NCI-H510A (cell line): ENCODE data around the gene RPTOR.
"Not testable (repeated sequence)": the region's sequence is repeated elsewhere in the genome, so short reads cannot be mapped to it uniquely, and the experiment has no call there.

ENCODE experiments used
- DNase-seq: peaks from one replicate; lab custom pipeline; 2025; lab: John Stamatoyannopoulos, UW

Gene RPTOR

GRCh38 chr17:80783486-80783885 is 238.8 kb downstream of the RPTOR start:
- DNase-seq = no peak

- no peak for DNase-seq
Observed at GRCh38 chr17:80783971-80784370, 239.3 kb downstream of the RPTOR start.

GRCh38 chr17:80785477-80786178 is 241.0 kb downstream of the RPTOR start:
- DNase-seq = peak; percentile 75

DNA sequence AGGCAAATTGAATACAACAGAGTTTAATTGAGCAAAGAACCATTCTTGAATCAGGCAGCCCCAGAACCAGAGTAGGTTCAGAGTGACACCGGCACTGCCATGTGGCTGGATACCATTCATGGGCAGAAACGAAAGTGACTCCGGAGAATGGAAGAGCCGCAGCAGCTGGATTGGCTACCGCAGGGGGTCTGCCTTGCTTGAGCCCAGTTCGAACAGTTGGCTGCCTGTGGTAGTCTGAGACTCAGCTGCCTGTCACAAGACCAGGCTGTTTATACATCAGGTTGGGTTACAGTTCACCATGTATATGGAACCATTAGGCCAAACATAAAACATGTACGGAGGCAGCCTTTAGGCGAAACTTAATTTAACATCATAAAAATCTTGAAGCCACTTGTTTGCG is 241.8 kb downstream of the RPTOR start:
- DNase-seq = peak; percentile 71

GRCh38 chr17:80786887-80787286 is 242.2 kb downstream of the RPTOR start:
- DNase-seq = no peak

GRCh38 chr17:80787881-80788280 is 243.2 kb downstream of the RPTOR start:
- no peak for DNase-seq

- no peak for DNase-seq
Observed at GRCh38 chr17:80789356-80789902, 244.8 kb downstream of the RPTOR start.

DNA sequence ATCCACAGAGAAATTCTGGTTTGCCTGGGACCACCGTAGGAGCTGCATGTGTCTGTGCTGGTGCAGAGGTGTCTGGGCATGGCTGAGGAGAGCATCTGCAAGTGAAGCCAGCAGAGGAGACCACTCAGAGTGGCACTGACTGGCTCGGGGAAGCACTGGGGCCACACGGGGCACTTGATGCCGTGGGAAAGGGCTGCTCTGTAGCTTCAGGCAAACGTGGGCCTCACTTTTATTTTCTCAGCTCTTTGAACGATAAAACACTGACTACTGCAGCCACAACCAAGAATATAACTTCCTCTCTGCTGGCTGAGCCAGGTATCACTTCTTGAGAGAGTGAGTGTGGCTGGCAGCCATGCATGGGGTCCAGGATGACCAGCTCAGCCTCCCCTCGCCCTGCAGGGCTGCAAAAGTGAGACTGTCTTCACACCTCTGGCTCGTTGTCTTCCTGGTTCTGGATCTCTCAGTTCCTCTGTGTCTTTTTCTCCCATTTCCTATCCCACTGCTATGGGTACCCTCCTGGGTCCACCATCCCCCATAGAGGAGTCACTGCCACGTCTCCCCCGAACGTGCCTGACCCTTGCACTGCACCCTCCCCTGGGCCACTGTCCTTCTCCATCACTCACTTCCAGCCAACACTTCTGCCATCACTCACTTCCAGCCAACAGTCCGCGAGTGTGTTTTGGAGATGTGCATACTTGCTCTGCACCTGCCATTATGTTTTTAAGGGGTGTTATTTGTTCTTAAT is 245.6 kb downstream of the RPTOR start:
- DNase-seq = no peak

DNA sequence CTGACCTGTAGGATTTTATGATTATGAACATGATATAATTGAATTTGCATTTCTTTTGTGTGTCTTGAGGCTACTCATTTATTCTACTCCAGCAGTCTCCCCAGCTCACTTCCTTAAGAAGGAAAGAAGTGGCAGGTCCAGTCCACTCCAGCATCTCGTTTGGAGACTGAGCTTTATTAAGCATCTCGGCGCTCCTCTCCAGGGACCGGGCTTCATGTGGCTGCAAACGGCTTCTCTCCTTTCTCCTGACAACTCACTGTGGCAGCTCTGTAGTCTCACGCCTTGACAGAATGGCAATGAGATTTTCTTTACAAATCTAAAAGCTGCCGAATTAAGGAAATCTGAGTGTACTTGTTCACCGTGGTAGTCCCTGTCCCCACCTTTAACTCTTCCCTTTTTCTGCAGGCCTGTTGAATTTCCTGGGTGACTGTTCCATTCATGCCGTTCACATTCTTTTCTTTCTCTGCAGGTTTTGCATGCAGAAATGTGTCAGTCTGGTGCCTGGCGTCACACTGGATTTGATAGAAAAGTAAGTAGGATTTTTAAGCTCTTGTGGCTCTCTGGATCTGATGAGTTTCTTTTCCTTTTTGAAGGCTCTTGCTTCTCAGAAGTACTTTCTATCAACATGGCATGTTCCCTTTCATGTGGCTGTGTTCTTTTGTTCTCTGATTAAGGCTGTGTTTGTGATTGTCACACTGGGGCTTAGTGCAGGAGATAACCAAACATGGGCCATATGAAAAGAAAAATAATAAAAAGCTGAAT is 246.5 kb downstream of the RPTOR start:
- no peak for DNase-seq

- no peak for DNase-seq
Observed at GRCh38 chr17:80791758-80792284, 247.2 kb downstream of the RPTOR start.

- DNase-seq = no peak
Observed at GRCh38 chr17:80792373-80792781, 247.7 kb downstream of the RPTOR start.

GRCh38 chr17:80793421-80793820 is 248.8 kb downstream of the RPTOR start:
- DNase-seq = no peak

- no peak for DNase-seq
Observed at GRCh38 chr17:80793851-80794267, 249.2 kb downstream of the RPTOR start.

DNA sequence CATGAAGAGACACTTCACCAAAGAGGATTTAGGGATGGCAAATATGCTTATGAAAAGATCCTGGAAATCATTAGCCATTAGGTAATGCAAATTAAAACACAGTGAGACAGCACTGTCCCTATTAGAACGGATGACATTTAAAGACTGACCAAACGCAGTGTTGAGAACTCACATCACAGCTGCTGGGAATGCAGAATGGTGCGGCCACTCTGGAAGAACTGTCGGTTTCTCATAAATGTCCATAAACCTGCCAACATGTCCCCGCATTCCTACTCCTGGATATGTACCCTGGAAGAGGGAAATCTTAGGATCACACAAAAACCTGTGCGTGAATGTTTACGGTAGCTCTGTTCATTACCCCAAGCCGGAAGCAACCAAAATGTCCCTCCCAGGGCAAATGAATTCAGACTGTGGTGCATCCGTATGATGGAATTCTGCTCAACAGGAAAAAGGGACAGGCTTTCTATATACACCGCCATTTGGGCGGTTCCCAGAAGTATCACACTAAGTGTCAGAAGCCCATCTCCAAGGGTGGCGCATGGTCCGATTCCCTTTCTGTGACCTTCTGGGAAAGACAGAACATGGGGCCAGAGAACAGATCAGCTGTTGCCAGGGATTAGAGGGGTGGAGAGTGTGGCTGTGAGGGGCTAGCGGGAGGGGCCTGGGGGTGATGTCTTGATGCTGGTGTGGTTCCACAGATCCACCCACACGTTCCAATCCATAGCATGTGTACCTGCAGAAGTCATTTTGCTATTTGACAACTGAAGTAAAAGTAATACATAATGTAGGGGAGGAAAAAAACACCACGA is 249.8 kb downstream of the RPTOR start:
- no peak for DNase-seq

GRCh38 chr17:80795090-80795580 is 250.5 kb downstream of the RPTOR start:
- no peak for DNase-seq

GRCh38 chr17:80795754-80796153 is 251.1 kb downstream of the RPTOR start:
- peak; percentile 35 for DNase-seq

- DNase-seq = no peak
Observed at GRCh38 chr17:80796430-80796861, 251.8 kb downstream of the RPTOR start.

- DNase-seq = not testable (repeated sequence)
Observed at GRCh38 chr17:80797222-80797621, 252.6 kb downstream of the RPTOR start.

- no peak for DNase-seq
Observed at GRCh38 chr17:80797741-80798594, 253.3 kb downstream of the RPTOR start.
